ENCODE data around the gene DLGAP1. TPM values are rescaled to one million over a fixed set of nuclear protein-coding genes. Genes with fewer than 3 reads are reported as not detected.

Gene DLGAP1
- total and polyA plus RNA-seq, 4 donors, result 16.5 to 30.7 (median 29.7) TPM

DNA sequence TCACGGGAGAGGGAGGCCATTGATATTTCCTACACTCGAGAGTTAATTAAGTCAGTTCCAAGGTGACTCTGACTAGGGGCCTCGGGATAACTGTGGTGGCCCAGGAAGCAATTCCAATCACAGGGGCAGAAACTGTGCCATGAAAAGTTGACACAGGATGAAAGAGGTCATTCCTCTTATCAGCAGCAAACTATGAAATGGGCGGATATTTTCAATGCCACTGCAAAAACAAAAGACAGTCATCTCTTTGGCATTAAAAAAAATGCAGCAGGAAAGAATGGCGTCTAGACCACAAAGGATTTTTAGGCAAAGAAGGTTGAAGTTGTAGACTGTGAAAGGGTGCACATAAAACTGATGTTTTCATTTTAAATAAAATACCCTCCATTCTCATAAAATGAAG, 955.1 kb downstream of the DLGAP1 start:
- H3K4me1 ChIP-seq (ENCODE audit: control insufficient read depth, insufficient read depth, low read length), result peaks cover 9% of the 10 kb centered on the region
- no peak for DNase-seq (ENCODE audit: low read depth in 4 of 6, low spot score in 6 of 6)
- no peaks in the 10 kb centered on the region for H3K36me3 ChIP-seq (ENCODE audit: control insufficient read depth, insufficient read depth, low read length)
- H3K27ac ChIP-seq (ENCODE audit: low read depth, low read length), result no peak overlapping the region
- H3K27me3 ChIP-seq (ENCODE audit: control insufficient read depth, insufficient read depth, low read length), result no peaks in the 10 kb centered on the region
- H3K4me3 ChIP-seq (ENCODE audit: low read depth, low read length), result no peak overlapping the region
- 20% methylated on average over 2 of the region's 5 CpGs for WGBS (ENCODE audit: insufficient coverage)
- no peaks in the 10 kb centered on the region for H3K9me3 ChIP-seq (ENCODE audit: control insufficient read depth, insufficient read depth, low read length)

DNA sequence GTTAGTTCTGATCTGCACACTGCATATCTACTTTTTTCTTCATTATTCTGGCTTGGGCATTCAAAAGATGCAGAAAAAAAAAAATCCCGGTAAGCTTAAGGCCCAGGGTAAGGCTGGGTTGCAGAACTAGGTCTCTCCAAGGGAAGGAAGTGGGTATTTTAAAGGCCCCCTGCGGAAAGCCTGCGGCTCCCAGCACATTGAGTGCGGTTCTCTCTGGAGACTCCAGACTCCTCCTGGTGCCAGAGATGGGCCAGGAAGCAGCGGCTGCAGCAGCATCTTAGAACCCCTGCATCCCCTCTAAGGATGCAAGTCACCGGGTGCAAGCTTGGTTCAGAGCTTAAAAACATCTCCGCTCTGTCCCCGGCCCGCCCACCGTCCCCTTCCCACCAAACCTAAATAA, 955.6 kb downstream of the DLGAP1 start:
- DNase-seq (ENCODE audit: low read depth in 4 of 6, low spot score in 6 of 6), result peak in 2 of 6 donors; percentile 33 to 48
- Histone ChIP-seq H3K4me3 (ENCODE audit: low read depth, low read length) (peak overlapping the region; percentile 28), H3K36me3 (ENCODE audit: control insufficient read depth, insufficient read depth, low read length) (no peaks in the 10 kb centered on the region), H3K4me1 (ENCODE audit: control insufficient read depth, insufficient read depth, low read length) (peaks cover 9% of the 10 kb centered on the region), H3K27me3 (ENCODE audit: control insufficient read depth, insufficient read depth, low read length) (no peaks in the 10 kb centered on the region), H3K9me3 (ENCODE audit: control insufficient read depth, insufficient read depth, low read length) (no peaks in the 10 kb centered on the region), H3K27ac (ENCODE audit: low read depth, low read length) (no peak overlapping the region)
- WGBS (ENCODE audit: insufficient coverage), result 9% methylated on average over 3 of the region's 10 CpGs

DNA sequence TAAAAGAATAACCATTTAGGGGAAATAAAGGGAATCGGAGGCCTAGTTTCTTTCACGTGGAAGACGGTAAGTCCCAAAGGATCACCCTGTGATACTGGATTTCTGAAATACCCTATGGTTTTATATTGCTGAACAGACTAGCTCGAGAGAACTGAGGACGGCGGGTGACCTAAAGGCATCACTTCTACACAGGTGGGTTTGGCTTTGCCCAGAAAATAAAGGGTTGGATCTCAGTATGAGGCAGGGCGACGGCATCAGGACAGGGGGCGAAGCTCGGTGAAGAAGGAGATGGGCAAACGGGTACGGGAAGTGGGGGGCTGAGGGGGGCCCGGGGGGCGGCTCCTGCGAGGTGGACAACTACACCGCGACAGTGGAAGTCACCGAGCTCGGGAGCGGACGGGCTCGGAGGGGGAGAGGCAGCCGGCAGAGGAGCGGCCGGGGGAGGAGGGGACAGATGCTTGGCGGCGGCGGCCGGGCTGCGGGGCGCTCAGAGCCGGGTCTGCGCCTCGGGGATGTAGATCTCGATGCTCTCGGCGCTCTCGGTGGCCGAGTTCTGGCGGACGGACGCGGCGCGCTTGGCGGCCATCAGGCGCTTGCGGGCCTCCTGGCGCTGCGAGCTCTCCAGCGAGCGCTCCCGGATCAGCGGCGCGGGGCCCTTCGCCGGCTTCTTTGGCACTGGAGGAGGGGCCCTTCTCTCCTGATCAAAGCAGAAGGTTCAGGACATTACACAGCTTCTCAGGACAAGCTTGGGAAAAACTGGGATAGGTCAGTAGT, 956.2 kb downstream of the DLGAP1 start:
- Histone ChIP-seq H3K4me1 (ENCODE audit: control insufficient read depth, insufficient read depth, low read length) (peaks cover 9% of the 10 kb centered on the region), H3K4me3 (ENCODE audit: low read depth, low read length) (peak overlapping the region; percentile 28), H3K27me3 (ENCODE audit: control insufficient read depth, insufficient read depth, low read length) (no peaks in the 10 kb centered on the region), H3K36me3 (ENCODE audit: control insufficient read depth, insufficient read depth, low read length) (no peaks in the 10 kb centered on the region), H3K9me3 (ENCODE audit: control insufficient read depth, insufficient read depth, low read length) (no peaks in the 10 kb centered on the region), H3K27ac (ENCODE audit: low read depth, low read length) (no peak overlapping the region)
- WGBS (ENCODE audit: insufficient coverage), result 13% methylated on average over 58 of the region's 58 CpGs
- DNase-seq (ENCODE audit: low read depth in 4 of 6, low spot score in 6 of 6), result peak in 2 of 6 donors; percentile 69 to 70

DNA sequence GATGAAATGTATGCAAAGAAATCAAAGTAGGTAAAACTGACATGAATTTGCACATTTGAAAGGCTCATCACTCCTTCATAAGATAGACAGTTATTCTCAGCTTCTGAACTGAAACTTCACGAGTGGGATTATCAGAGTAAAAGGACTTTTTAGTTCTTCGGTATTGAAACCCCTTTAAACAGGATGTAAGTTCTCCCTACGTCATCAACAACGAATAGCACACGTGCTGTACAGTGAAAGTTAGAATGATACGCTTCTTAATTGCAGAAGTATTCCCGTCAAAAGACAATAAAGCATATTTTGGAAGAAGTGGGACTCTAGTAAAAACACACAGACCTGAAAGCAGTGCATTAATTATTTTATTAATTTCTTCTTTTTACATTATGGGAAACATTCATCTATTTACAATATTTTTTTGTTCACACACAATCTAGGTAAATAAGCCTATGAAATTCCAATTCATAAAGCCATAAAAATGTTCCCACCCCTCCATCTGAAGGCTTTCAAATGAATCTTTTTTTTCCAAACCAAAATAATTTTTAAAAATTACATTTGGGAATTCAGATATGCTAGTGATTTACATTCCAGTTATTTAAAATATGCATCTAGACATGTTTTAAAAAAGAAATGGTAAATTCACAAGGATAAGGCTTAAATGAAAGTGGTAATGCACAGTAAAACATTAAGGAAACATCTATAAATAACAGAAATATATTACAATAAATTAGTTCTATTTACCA, 959.2 kb downstream of the DLGAP1 start:
- H3K4me1 ChIP-seq (ENCODE audit: control insufficient read depth, insufficient read depth, low read length), result peaks cover 9% of the 10 kb centered on the region
- H3K9me3 ChIP-seq (ENCODE audit: control insufficient read depth, insufficient read depth, low read length), result no peaks in the 10 kb centered on the region
- H3K27me3 ChIP-seq (ENCODE audit: control insufficient read depth, insufficient read depth, low read length), result no peaks in the 10 kb centered on the region
- no peak overlapping the region for H3K27ac ChIP-seq (ENCODE audit: low read depth, low read length)
- no CpG with 5 or more reads among the region's 7 CpGs for WGBS (ENCODE audit: insufficient coverage)
- no peak for DNase-seq (ENCODE audit: low read depth in 4 of 6, low spot score in 6 of 6)
- H3K36me3 ChIP-seq (ENCODE audit: control insufficient read depth, insufficient read depth, low read length), result no peaks in the 10 kb centered on the region
- no peak overlapping the region for H3K4me3 ChIP-seq (ENCODE audit: low read depth, low read length)

DNA sequence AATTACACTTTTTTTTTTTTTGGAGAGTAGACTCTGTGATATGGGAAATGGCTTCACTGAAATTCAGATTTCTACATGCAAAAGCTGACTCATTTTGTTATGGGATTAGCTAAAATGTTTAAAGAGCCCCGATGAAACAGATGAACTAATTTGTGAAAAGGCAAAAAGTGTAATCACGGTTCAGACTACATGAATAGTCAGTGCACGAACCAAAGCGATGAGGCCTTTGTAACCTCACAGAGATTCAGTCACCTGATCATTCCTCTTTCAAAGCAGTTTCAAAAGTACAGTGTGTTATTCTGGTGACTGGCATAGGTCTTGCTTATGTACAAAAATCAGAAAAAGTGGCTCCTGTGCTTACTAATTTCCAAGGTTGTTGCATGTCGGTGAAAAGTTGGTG, 960.5 kb downstream of the DLGAP1 start:
- Histone ChIP-seq H3K4me3 (ENCODE audit: low read depth, low read length) (no peak overlapping the region), H3K27me3 (ENCODE audit: control insufficient read depth, insufficient read depth, low read length) (no peaks in the 10 kb centered on the region), H3K36me3 (ENCODE audit: control insufficient read depth, insufficient read depth, low read length) (no peaks in the 10 kb centered on the region), H3K9me3 (ENCODE audit: control insufficient read depth, insufficient read depth, low read length) (no peaks in the 10 kb centered on the region), H3K27ac (ENCODE audit: low read depth, low read length) (no peak overlapping the region), H3K4me1 (ENCODE audit: control insufficient read depth, insufficient read depth, low read length) (peaks cover 5% of the 10 kb centered on the region)
- no CpG with 5 or more reads among the region's 5 CpGs for WGBS (ENCODE audit: insufficient coverage)
- no peak for DNase-seq (ENCODE audit: low read depth in 4 of 6, low spot score in 6 of 6)

DNA sequence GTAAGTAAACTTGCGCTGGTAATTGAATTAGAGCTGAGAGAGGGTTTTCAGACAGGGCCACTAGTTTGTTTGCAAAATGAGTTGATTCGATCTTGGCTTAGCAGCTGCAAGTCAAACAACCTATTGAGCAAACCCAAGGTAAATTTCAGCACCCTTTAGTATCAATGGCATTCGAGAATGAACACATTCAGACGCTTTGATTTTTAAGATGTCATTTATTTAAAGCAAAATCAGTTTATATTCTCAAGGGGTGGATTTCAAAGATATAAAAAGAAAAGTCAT, 960.9 kb downstream of the DLGAP1 start:
- no peaks in the 10 kb centered on the region for H3K36me3 ChIP-seq (ENCODE audit: control insufficient read depth, insufficient read depth, low read length)
- no peak for DNase-seq (ENCODE audit: low read depth in 4 of 6, low spot score in 6 of 6)
- no peak overlapping the region for H3K4me3 ChIP-seq (ENCODE audit: low read depth, low read length)
- H3K27ac ChIP-seq (ENCODE audit: low read depth, low read length), result no peak overlapping the region
- H3K4me1 ChIP-seq (ENCODE audit: control insufficient read depth, insufficient read depth, low read length), result peaks cover 1% of the 10 kb centered on the region
- 100% methylated on average over 1 of the region's 4 CpGs for WGBS (ENCODE audit: insufficient coverage)
- H3K27me3 ChIP-seq (ENCODE audit: control insufficient read depth, insufficient read depth, low read length), result no peaks in the 10 kb centered on the region
- no peaks in the 10 kb centered on the region for H3K9me3 ChIP-seq (ENCODE audit: control insufficient read depth, insufficient read depth, low read length)

DNA sequence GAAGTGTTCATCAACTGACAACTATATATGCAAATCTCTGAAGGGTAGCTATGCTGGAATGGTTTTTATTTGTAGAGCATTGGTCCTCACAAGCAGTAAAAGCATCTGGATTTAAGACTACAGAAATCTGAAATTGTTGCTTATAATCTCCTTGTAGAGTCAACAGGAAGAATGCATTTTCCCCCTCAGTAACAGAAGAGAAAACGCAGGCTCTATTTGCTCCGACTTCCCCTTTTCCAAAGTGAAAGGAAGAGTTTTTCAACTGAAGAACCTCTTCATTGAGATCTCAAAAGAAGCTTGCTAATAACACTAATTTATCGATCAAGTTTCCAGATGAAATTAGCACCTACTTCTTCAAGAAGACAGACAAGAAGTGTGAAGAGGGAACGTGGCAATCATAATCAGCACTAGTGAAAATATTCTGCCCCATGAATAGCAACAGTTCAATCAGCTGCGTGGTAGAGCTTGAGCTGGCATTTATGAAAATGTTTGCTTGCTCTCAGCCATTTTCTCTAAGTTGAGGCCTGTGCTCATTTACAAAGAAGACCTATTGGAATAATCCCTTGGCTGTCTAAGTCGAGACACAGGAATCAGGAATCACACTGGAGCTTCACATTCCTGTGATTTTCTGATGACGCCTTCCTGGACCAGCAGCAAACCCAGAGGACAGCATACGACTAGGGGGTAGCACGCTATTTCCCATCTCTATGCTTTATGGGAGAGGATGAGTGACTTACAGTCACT, 961.4 kb downstream of the DLGAP1 start:
- DNase-seq (ENCODE audit: low read depth in 4 of 6, low spot score in 6 of 6), result peak in 1 of 6 donors; percentile 11
- Histone ChIP-seq H3K36me3 (ENCODE audit: control insufficient read depth, insufficient read depth, low read length) (no peaks in the 10 kb centered on the region), H3K9me3 (ENCODE audit: control insufficient read depth, insufficient read depth, low read length) (no peaks in the 10 kb centered on the region), H3K27ac (ENCODE audit: low read depth, low read length) (no peak overlapping the region), H3K4me1 (ENCODE audit: control insufficient read depth, insufficient read depth, low read length) (no peaks in the 10 kb centered on the region), H3K4me3 (ENCODE audit: low read depth, low read length) (no peak overlapping the region), H3K27me3 (ENCODE audit: control insufficient read depth, insufficient read depth, low read length) (no peaks in the 10 kb centered on the region)
- WGBS (ENCODE audit: insufficient coverage), result 70% methylated on average over 2 of the region's 9 CpGs

DNA sequence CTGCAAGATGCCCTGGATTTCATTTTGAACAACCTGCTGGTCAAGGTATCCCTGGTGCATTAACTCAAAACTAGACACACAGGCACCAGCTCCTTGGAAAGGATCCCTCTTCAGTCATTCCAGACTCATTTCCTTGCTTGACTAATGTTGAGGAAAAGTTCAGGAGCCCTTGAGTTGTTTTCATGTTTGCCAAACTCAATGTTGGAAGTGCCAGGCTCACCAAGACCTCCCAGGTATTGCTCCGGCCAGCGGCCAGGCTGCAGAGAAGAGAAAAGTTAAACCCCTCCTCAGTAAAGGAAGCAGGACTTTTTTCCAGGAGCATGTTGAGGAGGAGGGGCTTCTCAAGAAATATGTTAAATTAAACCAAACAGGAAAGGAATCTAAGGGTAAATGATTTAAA, 962.4 kb downstream of the DLGAP1 start:
- no peaks in the 10 kb centered on the region for H3K36me3 ChIP-seq (ENCODE audit: control insufficient read depth, insufficient read depth, low read length)
- no peaks in the 10 kb centered on the region for H3K27me3 ChIP-seq (ENCODE audit: control insufficient read depth, insufficient read depth, low read length)
- no peak overlapping the region for H3K4me3 ChIP-seq (ENCODE audit: low read depth, low read length)
- no peaks in the 10 kb centered on the region for H3K4me1 ChIP-seq (ENCODE audit: control insufficient read depth, insufficient read depth, low read length)
- no peak for DNase-seq (ENCODE audit: low read depth in 4 of 6, low spot score in 6 of 6)
- WGBS (ENCODE audit: insufficient coverage), result no CpG with 5 or more reads among the region's 2 CpGs
- H3K9me3 ChIP-seq (ENCODE audit: control insufficient read depth, insufficient read depth, low read length), result no peaks in the 10 kb centered on the region
- no peak overlapping the region for H3K27ac ChIP-seq (ENCODE audit: low read depth, low read length)

DNA sequence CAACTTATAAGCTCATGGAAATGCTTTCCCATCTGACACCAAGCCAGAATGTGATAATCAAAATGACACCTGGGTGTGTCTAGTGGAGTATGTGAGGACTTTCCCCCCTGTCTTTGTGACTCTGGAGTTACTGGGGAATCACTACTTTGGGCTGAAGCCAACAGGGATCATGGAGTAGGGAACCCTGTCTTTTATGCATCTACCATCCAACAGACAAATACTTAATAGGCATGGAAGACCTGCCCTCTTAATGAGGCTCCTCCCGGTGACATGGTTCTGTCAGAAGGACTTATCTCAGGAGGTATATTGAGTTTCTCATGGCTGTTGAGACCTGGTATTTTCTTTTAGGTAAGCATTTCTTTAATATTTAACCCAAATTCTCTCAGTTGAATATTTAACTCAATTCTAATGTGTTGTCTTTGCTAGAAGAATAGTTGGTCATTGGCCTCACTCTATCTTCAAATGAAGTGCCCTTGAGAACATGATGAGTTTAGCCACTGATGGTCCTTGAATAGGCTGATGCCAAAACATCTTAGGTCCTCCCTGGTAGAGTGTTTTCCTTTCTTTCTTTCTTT, 963.0 kb downstream of the DLGAP1 start:
- WGBS (ENCODE audit: insufficient coverage), result no CpG with 5 or more reads among the region's 1 CpG
- Histone ChIP-seq H3K36me3 (ENCODE audit: control insufficient read depth, insufficient read depth, low read length) (no peaks in the 10 kb centered on the region), H3K27ac (ENCODE audit: low read depth, low read length) (no peak overlapping the region), H3K27me3 (ENCODE audit: control insufficient read depth, insufficient read depth, low read length) (no peaks in the 10 kb centered on the region), H3K4me1 (ENCODE audit: control insufficient read depth, insufficient read depth, low read length) (no peaks in the 10 kb centered on the region), H3K9me3 (ENCODE audit: control insufficient read depth, insufficient read depth, low read length) (no peaks in the 10 kb centered on the region), H3K4me3 (ENCODE audit: low read depth, low read length) (no peak overlapping the region)
- no peak for DNase-seq (ENCODE audit: low read depth in 4 of 6, low spot score in 6 of 6)

All from spinal cord (tissue), 10 donors.